Measurements from ENCODE around the gene PLPPR5.

The PLPPR5 gene

DNA sequence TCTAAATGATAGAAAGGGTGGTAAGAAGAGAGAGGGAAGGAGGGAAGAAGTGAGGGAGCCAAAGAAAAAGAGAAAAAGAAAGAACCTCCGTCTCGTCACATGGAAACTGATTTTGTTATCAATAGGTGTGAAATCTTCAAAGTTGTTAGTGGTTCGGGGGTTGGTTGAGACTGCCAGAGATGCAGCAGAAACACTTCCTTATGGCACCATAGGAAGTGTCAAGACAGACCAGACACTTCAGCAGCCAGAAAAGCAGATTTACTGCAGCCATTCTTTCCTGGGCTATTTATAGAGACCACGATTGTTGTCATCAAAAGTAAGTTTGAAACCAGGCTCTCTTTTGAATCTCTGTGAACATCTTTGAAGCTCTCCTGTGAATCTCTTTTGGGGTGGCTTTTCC is 150.5 kb downstream of the PLPPR5 start:
- Histone ChIP-seq H3K36me3 (replicated peaks; ENCODE audit: insufficient read depth, low read length) (no peaks in the 10 kb centered on the region), H2AFZ (ENCODE audit: low read length) (no peak overlapping the region), H3K4me2 (ENCODE audit: low read depth, low read length) (no peak overlapping the region), H3K27ac (ENCODE audit: low read length) (no peak overlapping the region), H3F3A (ENCODE audit: insufficient read depth, low read length) (no peaks in the 10 kb centered on the region), H3K4me1 (ENCODE audit: low read length) (no peaks in the 10 kb centered on the region), H3K79me2 (ENCODE audit: low read length) (no peaks in the 10 kb centered on the region), H3K4me3 (ENCODE audit: low read length) (no peak overlapping the region), H3K27me3 (replicated peaks; ENCODE audit: insufficient read depth, low read length) (no peaks in the 10 kb centered on the region), H3K9me2 (replicated peaks; ENCODE audit: insufficient read depth, low read length) (no peaks in the 10 kb centered on the region), H3K9me3 (replicated peaks; ENCODE audit: insufficient read depth, low read length) (no peaks in the 10 kb centered on the region), H3K9ac (ENCODE audit: low read length) (no peak overlapping the region), H4K20me1 (ENCODE audit: insufficient read depth, low read length) (no peaks in the 10 kb centered on the region)
- TF ChIP-seq EZH2phosphoT487 (IDR thresholded peaks at IDR 0.05; ENCODE audit: low read length) (no peak), EZH2 (optimal IDR thresholded peaks at IDR 0.05; ENCODE audit: low read depth, low read length) (no peak)
- TF ChIP-seq, protein P1, sequence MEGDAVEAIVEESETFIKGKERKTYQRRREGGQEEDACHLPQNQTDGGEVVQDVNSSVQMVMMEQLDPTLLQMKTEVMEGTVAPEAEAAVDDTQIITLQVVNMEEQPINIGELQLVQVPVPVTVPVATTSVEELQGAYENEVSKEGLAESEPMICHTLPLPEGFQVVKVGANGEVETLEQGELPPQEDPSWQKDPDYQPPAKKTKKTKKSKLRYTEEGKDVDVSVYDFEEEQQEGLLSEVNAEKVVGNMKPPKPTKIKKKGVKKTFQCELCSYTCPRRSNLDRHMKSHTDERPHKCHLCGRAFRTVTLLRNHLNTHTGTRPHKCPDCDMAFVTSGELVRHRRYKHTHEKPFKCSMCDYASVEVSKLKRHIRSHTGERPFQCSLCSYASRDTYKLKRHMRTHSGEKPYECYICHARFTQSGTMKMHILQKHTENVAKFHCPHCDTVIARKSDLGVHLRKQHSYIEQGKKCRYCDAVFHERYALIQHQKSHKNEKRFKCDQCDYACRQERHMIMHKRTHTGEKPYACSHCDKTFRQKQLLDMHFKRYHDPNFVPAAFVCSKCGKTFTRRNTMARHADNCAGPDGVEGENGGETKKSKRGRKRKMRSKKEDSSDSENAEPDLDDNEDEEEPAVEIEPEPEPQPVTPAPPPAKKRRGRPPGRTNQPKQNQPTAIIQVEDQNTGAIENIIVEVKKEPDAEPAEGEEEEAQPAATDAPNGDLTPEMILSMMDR (IDR thresholded peaks at IDR 0.05; ENCODE audit: low read length), result no peak
- no peak for DNase-seq

GRCh38 chr1:98849969-98850636 is 154.6 kb downstream of the PLPPR5 start:
- H3K9ac ChIP-seq (ENCODE audit: low read length), result no peak overlapping the region
- H4K20me1 ChIP-seq (ENCODE audit: insufficient read depth, low read length), result no peaks in the 10 kb centered on the region
- H3K4me1 ChIP-seq (ENCODE audit: low read length), result no peaks in the 10 kb centered on the region
- TF ChIP-seq, protein P1 (IDR thresholded peaks at IDR 0.05; ENCODE audit: low read length), result no peak
- no peak for TF ChIP-seq EZH2phosphoT487 (IDR thresholded peaks at IDR 0.05; ENCODE audit: low read length)
- no peak for TF ChIP-seq EZH2 (optimal IDR thresholded peaks at IDR 0.05; ENCODE audit: low read depth, low read length)
- H2AFZ ChIP-seq (ENCODE audit: low read length), result no peak overlapping the region
- no peaks in the 10 kb centered on the region for H3F3A ChIP-seq (ENCODE audit: insufficient read depth, low read length)
- no peak for DNase-seq
- H3K79me2 ChIP-seq (ENCODE audit: low read length), result no peaks in the 10 kb centered on the region
- no peaks in the 10 kb centered on the region for H3K9me3 ChIP-seq (replicated peaks; ENCODE audit: insufficient read depth, low read length)
- no peak overlapping the region for H3K27ac ChIP-seq (ENCODE audit: low read length)
- no peaks in the 10 kb centered on the region for H3K27me3 ChIP-seq (replicated peaks; ENCODE audit: insufficient read depth, low read length)
- no peak overlapping the region for H3K4me2 ChIP-seq (ENCODE audit: low read depth, low read length)
- no peak overlapping the region for H3K4me3 ChIP-seq (ENCODE audit: low read length)
- no peaks in the 10 kb centered on the region for H3K36me3 ChIP-seq (replicated peaks; ENCODE audit: insufficient read depth, low read length)
- H3K9me2 ChIP-seq (replicated peaks; ENCODE audit: insufficient read depth, low read length), result no peaks in the 10 kb centered on the region

- H3K4me1 ChIP-seq (ENCODE audit: low read length), result no peaks in the 10 kb centered on the region
- no peaks in the 10 kb centered on the region for H3K9me3 ChIP-seq (replicated peaks; ENCODE audit: insufficient read depth, low read length)
- H4K20me1 ChIP-seq (ENCODE audit: insufficient read depth, low read length), result no peaks in the 10 kb centered on the region
- H3K9me2 ChIP-seq (replicated peaks; ENCODE audit: insufficient read depth, low read length), result no peaks in the 10 kb centered on the region
- no peak overlapping the region for H3K4me3 ChIP-seq (ENCODE audit: low read length)
- DNase-seq, result no peak
- no peak for TF ChIP-seq EZH2 (optimal IDR thresholded peaks at IDR 0.05; ENCODE audit: low read depth, low read length)
- TF ChIP-seq, protein P1 (IDR thresholded peaks at IDR 0.05; ENCODE audit: low read length), result no peak
- no peak for TF ChIP-seq EZH2phosphoT487 (IDR thresholded peaks at IDR 0.05; ENCODE audit: low read length)
- H3K79me2 ChIP-seq (ENCODE audit: low read length), result no peaks in the 10 kb centered on the region
- no peak overlapping the region for H3K27ac ChIP-seq (ENCODE audit: low read length)
- H3K4me2 ChIP-seq (ENCODE audit: low read depth, low read length), result no peak overlapping the region
- H3F3A ChIP-seq (ENCODE audit: insufficient read depth, low read length), result no peaks in the 10 kb centered on the region
- no peak overlapping the region for H3K9ac ChIP-seq (ENCODE audit: low read length)
- no peaks in the 10 kb centered on the region for H3K27me3 ChIP-seq (replicated peaks; ENCODE audit: insufficient read depth, low read length)
- no peaks in the 10 kb centered on the region for H3K36me3 ChIP-seq (replicated peaks; ENCODE audit: insufficient read depth, low read length)
- H2AFZ ChIP-seq (ENCODE audit: low read length), result no peak overlapping the region
These were observed 162.4 kb downstream of the PLPPR5 start for GRCh38 chr1:98842241-98842640.
